NCI-H748 (cell line): ENCODE results near the gene SUSD3.

Source experiments
- DNase-seq: peaks from one replicate; lab custom pipeline; 2025; ENCODE audit not compliant: unreplicated experiment; lab: John Stamatoyannopoulos, UW

Gene SUSD3

DNA sequence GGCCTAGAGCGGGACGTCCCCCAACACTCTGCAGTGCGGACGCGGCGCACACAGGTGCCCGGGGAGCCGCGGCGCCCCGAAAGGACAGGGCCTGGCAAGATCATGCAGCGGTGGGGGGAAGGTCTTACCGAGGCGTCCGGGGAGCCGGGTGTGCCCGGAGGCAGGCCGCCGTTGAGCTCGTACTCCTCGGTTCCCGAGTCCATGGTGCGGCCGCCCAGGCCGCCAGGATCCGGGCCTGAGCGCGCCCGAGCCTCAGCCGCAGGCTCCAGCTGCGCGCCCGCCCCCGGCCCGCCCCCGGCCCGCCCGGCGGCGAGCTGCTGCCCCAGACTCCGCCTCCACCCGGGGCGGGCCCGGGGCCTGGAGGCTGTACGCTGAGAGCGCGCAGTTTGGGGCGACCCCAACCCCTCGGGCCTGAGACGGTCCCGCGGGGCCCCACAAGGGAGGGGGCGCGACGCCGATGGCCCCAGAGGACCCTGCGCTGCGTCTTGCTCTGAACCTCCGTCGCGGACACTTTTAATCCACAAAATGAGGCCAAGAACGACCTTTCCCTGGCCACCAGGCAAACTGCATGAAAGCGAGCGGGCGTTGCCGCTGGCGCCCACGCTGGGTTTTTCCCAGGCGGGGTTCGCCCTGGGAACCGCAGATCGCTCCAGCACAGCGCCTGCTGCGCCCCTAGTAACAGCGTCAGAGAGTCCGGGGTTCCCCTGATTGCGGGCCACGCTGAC, 75.7 kb downstream of the SUSD3 start, which contains the start of gene NINJ1:
Gene NINJ1, minus strand, starts transcription at position 237 of the 725 bp plus-strand sequence. Its CDS starts 34 bp downstream, at position 203.
- peak; percentile 84 for DNase-seq
